Right lobe of liver (tissue), 4 donors: Measurements from ENCODE around the gene BAZ1B.

ENCODE experiments used
- POLR2A ChIP-seq: fragments of 450-650 bp; IDR thresholded peaks from one replicate; pipeline ENCODE4 v1.6.1; 2017; ENCODE audit warnings: antibody characterized with exemption, mild to moderate bottlenecking
- TF ChIP-seq, protein P1 (sequence below), 4 donors: fragments of 200-600 bp in 3 of 4; fragments of 450-650 bp in 1 of 4; IDR thresholded peaks; one replicate each; pipeline versions ENCODE4 v1.5.1 to v1.8.0; 2016 to 2022; ENCODE audit warnings: antibody characterized with exemption in 4 of 4, mild to moderate bottlenecking in 2 of 4
- donor health status: DM: no; HTN: no; CAD: no.
- donor health status: DM: no; HTN: no; CAD: no.
- donor health status: DM: no; HTN: yes; CAD: no.

DNA sequence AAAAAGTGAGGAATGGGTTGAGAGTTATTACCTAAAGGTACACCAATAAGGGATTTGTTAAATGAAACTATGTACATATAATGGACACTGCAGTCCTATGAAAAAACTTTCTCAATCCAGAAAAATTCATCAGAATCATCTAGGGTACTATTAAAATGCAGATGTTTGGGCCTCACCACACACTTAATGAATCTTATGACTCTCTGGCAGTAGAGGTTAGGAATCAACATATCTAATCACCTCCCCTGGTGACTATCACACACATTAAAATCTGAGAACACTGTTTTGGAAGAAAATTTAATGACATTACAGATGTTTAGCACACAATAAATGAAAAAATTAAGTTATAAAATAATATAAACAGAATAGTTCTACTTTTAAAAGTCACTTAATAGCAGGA is 32.1 kb downstream of the BAZ1B start:
- no peak for TF ChIP-seq POLR2A
- TF ChIP-seq, protein P1, sequence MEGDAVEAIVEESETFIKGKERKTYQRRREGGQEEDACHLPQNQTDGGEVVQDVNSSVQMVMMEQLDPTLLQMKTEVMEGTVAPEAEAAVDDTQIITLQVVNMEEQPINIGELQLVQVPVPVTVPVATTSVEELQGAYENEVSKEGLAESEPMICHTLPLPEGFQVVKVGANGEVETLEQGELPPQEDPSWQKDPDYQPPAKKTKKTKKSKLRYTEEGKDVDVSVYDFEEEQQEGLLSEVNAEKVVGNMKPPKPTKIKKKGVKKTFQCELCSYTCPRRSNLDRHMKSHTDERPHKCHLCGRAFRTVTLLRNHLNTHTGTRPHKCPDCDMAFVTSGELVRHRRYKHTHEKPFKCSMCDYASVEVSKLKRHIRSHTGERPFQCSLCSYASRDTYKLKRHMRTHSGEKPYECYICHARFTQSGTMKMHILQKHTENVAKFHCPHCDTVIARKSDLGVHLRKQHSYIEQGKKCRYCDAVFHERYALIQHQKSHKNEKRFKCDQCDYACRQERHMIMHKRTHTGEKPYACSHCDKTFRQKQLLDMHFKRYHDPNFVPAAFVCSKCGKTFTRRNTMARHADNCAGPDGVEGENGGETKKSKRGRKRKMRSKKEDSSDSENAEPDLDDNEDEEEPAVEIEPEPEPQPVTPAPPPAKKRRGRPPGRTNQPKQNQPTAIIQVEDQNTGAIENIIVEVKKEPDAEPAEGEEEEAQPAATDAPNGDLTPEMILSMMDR (IDR thresholded peaks at IDR 0.05): no peak
